Measurements from ENCODE around the gene ABO. TPM values are rescaled to one million over a fixed set of nuclear protein-coding genes. Genes with fewer than 3 reads are reported as not detected.
A peak's percentile ranks its signal among the peaks of the same experiment; 100 is the strongest.
"Not testable (repeated sequence)": the region's sequence is repeated elsewhere in the genome, so short reads cannot be mapped to it uniquely, and the experiment has no call there.

The ABO gene
- total RNA-seq, 1 experiment from 2014 or later: 0.37 TPM

- not testable (repeated sequence) for H3K4me3 Mint-ChIP-seq; H3K18ac ChIP-seq (ENCODE audit: insufficient read length, low read depth, low read length); H2AK5ac ChIP-seq (ENCODE audit: insufficient read length, low read length); H2BK20ac ChIP-seq (ENCODE audit: low read depth, low read length, poor library complexity, severe bottlenecking); H4K91ac ChIP-seq (ENCODE audit: insufficient read length, low read depth, low read length); H3K23ac ChIP-seq (ENCODE audit: insufficient read length, low read depth, low read length); H3K9me3 Mint-ChIP-seq; H3K4me1 Mint-ChIP-seq; H3K79me2 ChIP-seq (ENCODE audit: insufficient read depth, low read length); H3K56ac ChIP-seq (ENCODE audit: insufficient read length, low read depth, low read length); H4K20me1 ChIP-seq (ENCODE audit: control insufficient read depth, insufficient read depth, insufficient read length); H2BK15ac ChIP-seq (ENCODE audit: low read depth, low read length); H2BK5ac ChIP-seq (ENCODE audit: insufficient read length, low read length); H3K23me2 ChIP-seq (ENCODE audit: insufficient read length, low read depth, low read length, poor library complexity, severe bottlenecking); H2BK120ac ChIP-seq (ENCODE audit: low read depth, low read length, poor library complexity, severe bottlenecking); H3K4ac ChIP-seq (ENCODE audit: low read depth, low read length); H3K14ac ChIP-seq (ENCODE audit: insufficient read depth, low read length); H3K27ac ChIP-seq (ENCODE audit: insufficient read length, low read depth, low read length); H2BK12ac ChIP-seq (ENCODE audit: insufficient read length, low read depth, low read length); H3K9me3 ChIP-seq (ENCODE audit: control insufficient read depth, low read depth, low read length); H4K8ac ChIP-seq (replicated peaks; ENCODE audit: insufficient read length, low read depth, low read length); H2AFZ ChIP-seq (ENCODE audit: low read length); H3K36me3 Mint-ChIP-seq (ENCODE audit: insufficient read depth in 1 of 3, low read depth in 3 of 3); H3K9ac ChIP-seq (ENCODE audit: extremely low read depth, insufficient read length, low read length); H4K5ac ChIP-seq (ENCODE audit: insufficient read length, low read depth, low read length); DNase-seq; H3K27me3 ChIP-seq (ENCODE audit: insufficient read depth, low read length); H3K4me1 ChIP-seq (ENCODE audit: insufficient read depth, low read length); H3K4me2 ChIP-seq (ENCODE audit: insufficient read depth, insufficient read length, low read length); H3T11ph ChIP-seq (ENCODE audit: low read length); H3K79me1 ChIP-seq (ENCODE audit: insufficient read depth, low read depth, low read length, poor library complexity, severe bottlenecking)
- H3K27me3 Mint-ChIP-seq (ENCODE audit: low read depth): peaks cover 64% of the 10 kb centered on the region
- H3K27ac Mint-ChIP-seq: peak overlapping the region in 1 of 3 experiments; percentile 65; a peak in 1 of 7 replicates
- no CpG with 5 or more reads among the region's 8 CpGs for WGBS (ENCODE audit: extremely low coverage, insufficient read length, low lambda C conversion rate)
Observed at GRCh38 chr9:133227996-133228395, 47.0 kb downstream of the ABO start.

Data from H9 (cell line).